Spleen (tissue), 7 donors: Measurements from ENCODE around the gene APOLD1.

Experiments used
- POLR2AphosphoS5 ChIP-seq, 3 donors: sonication (generic); formaldehyde crosslinking; IDR thresholded peaks; one replicate each; pipeline ENCODE4 v1.5.1; 2017; ENCODE audit warnings: antibody characterized with exemption in 3 of 3
- TF ChIP-seq, protein P1 (sequence below), 11 experiments: fragments of 200-600 bp in 7 of 11; fragments of 450-650 bp in 4 of 11; sonication (generic) in 4 of 11; IDR thresholded peaks in 8 of 11; conservative IDR thresholded peaks in 3 of 11; 1 replicate in 7 of 11; 2 replicates in 4 of 11; pipeline versions ENCODE4 v1.4.0 to v1.8.0; 2016 to 2021; ENCODE audit warnings: antibody characterized with exemption in 11 of 11, inconsistent platforms in 4 of 11, mild to moderate bottlenecking in 1 of 11
- donor health status: DM: no; HTN: no; CAD: no; lungs with moderate emphysema.
- donor health status: DM: no; HTN: no; CAD: no.
- donor health status: DM: no; HTN: no; CAD: no.

DNA sequence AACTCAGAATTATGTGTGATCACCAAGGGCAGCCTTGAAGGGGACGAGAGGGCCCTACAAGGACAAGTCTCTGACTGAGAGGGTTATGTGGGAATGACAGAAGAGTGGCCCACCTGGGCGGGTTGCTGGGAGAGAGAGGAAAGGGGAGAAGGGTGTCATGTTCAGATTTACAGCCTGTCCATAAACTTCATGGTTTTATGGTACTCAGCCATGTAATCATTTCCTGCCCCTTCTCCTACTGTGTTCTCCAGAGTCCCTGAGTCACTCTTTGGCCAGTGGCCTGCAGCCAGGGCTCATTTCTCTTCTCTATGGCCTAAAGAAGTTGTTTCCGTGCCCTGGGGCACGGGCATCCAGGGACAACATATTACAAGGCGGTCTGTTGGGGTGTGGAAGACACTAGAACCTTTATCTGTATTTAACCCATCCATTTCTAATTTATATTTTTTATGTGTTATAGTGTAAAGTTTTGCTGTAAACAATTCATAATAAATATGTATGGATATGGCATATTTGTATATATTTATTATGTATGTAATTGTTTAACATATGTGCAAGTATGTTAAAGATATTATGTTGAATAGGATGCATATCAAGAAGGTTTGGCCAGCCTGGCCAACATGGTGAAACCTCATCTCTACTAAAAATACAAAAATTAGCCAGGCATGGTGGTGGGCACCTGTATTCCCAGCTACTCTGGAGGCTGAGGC is 54.6 kb downstream of the APOLD1 start:
- TF ChIP-seq, protein P1, sequence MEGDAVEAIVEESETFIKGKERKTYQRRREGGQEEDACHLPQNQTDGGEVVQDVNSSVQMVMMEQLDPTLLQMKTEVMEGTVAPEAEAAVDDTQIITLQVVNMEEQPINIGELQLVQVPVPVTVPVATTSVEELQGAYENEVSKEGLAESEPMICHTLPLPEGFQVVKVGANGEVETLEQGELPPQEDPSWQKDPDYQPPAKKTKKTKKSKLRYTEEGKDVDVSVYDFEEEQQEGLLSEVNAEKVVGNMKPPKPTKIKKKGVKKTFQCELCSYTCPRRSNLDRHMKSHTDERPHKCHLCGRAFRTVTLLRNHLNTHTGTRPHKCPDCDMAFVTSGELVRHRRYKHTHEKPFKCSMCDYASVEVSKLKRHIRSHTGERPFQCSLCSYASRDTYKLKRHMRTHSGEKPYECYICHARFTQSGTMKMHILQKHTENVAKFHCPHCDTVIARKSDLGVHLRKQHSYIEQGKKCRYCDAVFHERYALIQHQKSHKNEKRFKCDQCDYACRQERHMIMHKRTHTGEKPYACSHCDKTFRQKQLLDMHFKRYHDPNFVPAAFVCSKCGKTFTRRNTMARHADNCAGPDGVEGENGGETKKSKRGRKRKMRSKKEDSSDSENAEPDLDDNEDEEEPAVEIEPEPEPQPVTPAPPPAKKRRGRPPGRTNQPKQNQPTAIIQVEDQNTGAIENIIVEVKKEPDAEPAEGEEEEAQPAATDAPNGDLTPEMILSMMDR (IDR thresholded peaks at IDR 0.05 in 8 of 11, conservative IDR thresholded peaks at IDR 0.05 in 3 of 11) = no peak
- TF ChIP-seq POLR2AphosphoS5 (IDR thresholded peaks at IDR 0.05) = no peak
